NCI-H2107 treated with DMSO at 0.1 percent for 48 hours (cell line): ENCODE results near the gene ZNF613.
"Not testable (repeated sequence)": the region's sequence is repeated elsewhere in the genome, so short reads cannot be mapped to it uniquely, and the experiment has no call there.

Experiments
- DNase-seq: peaks from one replicate; lab custom pipeline; 2025; ENCODE audit not compliant: unreplicated experiment; lab: John Stamatoyannopoulos, UW

Gene ZNF613

DNA sequence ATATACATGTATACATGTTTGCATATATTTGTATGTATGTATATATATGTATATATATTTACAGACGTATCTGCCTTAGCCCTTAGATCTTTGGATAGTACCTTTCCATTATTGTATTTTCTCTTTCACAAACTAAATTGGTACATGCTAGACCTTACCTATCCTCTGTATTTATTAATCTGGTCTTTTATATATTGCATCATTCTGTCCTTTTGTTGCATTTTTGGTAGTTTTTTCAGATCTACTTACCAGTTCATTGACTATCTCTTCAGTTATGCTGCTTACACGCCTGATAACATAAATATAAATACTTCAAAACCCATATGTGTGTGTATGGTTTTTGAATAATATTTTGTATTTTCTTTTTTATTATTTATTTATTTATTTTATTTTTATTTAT lies 11.7 kb downstream of the ZNF613 start:
- DNase-seq, result no peak

DNA sequence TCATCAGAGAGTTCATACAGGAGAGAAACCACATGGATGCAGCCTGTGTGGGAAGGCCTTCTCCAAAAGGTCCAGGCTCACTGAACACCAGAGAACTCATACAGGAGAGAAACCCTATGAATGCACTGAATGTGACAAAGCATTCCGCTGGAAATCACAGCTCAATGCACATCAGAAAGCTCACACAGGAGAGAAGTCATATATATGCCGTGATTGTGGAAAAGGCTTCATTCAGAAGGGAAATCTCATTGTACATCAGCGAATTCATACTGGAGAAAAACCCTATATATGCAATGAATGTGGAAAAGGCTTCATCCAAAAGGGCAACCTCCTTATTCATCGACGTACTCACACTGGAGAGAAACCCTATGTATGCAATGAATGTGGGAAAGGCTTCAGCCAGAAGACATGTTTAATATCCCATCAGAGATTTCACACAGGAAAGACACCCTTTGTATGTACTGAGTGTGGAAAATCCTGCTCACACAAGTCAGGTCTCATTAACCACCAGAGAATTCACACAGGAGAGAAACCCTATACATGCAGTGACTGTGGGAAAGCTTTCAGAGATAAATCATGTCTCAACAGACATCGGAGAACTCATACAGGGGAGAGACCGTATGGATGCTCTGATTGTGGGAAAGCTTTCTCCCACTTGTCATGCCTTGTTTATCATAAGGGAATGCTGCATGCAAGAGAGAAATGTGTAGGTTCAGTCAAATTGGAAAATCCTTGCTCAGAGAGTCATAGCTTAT lies 17.7 kb downstream of the ZNF613 start:
- DNase-seq, result no peak

DNA sequence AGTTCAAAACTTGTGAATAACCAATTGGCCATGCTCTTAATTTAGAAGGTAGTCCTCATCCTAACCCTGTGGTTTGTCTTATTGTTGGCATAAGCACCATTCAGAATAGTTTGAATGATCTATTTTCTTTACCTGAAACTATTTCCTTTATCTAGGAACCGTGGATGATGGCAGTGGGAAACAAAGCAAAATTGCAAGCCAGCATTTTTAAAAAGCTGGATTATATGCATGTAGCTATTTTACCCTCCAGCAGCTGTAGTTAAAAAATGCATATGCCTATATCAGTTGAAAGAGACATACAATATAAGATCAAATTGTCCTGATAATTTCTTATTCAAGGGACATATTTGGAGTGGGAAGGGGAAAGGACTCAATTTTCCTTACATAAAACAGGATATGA lies 19.3 kb downstream of the ZNF613 start:
- no peak for DNase-seq

DNA sequence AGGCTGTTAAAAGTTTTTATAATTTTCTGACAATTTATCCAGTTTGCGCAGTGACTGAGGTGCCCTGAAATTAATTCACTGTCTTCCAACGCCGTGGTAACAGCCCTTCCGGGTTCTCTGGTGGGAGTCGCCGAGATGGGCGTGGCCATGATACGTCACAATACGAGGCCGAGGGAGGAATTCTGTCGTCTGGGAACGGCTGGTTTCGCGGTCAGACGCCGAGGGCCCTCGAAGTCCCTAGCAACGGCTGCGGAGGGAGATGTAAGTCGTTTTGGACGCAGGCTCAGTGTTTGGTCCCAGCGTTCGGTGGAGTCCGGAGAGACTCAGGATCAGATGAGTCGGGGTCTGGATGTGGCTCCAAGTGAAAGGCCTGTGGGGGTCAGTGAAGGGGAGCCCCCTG lies 21.7 kb downstream of the ZNF613 start:
- DNase-seq, result no peak

DNA sequence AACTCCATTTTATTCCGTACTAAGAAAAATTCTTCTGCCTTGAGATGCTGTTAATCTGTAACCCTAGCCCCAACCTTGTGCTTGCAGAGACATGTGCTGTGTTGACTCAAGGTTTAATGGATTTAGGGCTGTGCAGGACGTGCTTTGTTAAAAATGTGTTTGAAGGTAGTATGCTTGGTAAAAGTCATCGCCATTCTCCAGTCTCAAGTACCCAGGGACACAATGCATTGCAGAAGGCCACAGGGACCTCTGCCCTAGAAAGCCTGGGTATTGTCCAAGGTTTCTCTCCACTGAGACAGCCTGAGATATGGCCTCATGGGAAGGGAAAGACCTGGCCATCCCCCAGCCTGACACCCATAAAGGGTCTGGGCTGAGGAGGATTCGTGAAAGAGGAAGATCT lies 30.6 kb downstream of the ZNF613 start:
- not testable (repeated sequence) for DNase-seq

DNA sequence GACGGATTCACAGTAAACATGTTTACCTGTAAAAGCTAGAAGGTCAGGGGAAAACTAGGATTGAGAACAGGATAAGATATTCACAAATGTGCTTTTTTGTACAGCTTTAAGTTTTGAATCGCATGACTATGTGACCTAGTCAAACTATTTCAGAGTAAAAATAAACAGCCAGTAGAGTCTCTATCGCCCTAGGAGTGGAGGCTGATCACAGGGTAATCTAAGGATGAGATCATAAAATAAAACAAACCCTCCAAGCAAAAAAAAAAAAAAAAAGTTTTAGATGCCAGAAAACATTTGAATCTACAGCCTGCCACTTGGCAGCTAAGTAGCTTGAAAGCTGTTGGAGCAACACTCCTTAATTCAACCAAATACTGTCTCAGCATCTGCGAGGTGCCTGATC lies 32.5 kb downstream of the ZNF613 start:
- DNase-seq, result no peak

DNA sequence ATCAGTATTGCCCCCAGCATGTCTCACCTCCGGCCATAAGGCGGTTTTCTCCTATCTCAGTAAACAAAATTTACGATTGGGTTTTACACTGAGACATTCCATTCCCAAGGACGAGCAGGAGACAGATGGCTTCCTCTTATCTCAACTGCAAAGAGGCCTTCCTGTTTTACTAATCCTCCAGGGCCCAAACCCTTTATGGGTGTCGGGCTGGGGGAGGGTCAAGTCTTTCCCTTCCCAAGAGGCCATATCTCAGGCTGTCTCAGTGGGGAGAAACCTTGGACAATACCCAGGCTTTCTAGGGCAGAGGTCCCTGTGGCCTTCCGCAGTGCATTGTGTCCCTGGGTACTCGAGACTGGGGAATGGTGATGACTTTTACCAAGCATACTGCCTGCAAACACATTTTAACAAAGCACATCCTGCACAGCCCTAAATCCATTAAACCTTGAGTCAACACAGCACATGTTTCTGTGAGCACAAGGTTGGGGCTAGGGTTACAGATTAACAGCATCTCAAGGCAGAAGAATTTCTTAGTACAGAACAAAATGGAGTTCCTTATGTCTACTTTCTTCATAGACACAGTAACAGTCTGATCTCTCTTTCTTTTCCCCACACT lies 33.5 kb downstream of the ZNF613 start:
- not testable (repeated sequence) for DNase-seq

DNA sequence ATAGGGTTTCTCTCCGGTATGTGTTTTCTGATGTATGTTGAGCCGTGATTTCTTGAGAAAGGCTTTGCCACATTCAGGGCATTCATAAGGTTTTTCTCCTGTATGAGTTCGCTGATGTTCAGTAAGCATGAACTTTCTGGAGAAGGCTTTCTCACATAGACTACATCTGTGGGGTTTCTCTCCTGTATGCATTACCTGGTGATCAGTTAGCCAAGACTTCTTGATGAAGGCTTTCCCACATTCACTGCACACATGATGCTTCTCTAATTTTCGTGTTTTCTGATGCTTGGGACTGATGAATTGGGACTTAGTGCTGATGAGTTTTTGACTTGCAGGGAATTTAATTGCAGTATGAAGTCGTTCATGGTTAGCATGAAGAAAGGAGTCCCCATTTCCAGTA lies 38.3 kb downstream of the ZNF613 start:
- no peak for DNase-seq

DNA sequence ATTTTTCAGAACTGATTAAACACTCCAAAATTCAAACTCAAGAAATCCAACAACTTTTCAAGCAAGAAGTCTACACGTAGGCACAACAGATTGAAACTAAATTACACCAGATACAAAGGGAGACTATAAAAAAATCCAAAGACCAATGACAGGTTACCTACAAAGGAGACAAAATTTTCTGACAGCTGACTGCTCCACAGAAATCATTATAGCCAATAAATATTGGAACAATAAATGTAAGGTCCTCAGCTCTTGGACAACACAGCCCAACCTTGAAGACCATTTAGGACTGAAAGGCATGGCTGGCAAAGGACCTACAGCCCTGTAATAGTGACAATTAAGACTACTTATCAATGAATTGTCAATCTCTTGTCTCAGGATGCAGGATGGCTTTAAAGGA lies 43.4 kb downstream of the ZNF613 start:
- DNase-seq, result no peak

DNA sequence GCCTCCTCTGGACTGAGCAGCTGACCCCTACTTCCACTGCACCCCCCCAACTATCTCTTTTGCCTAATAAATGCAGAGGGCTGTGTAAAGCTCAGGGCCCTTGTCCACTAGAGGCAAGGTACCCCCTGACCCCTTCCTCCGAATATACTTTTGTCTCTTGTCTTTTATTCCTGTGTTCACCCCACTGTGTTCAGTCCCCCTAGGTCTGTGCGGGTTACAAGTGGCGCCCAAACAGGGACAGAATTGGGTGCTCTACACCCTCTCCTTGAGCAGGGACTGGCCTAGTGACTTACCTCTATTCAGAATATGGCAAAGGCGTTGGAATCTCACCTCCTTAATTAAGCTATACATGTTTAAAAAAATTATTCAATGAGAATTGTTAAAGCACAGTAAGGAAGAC lies 44.4 kb downstream of the ZNF613 start:
- DNase-seq, result no peak

DNA sequence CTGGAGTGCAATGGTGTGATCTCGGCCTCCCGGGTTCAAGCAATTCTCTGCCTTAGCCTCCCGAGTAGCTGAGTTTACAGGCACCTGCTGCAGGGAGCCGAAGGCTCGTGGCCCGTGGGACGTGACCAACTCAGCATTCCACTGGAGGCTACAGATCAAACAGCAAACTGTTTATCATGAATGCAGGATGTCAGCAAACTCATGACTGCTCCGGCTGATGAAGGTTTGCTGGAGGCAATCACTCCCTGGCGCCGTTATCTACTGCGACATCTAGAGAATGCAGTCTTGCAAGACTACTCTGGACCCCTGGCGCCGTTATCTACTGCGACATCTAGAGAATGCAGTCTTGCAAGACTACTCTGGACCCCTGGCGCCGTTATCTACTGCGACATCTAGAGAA lies 48.5 kb downstream of the ZNF613 start:
- not testable (repeated sequence) for DNase-seq

DNA sequence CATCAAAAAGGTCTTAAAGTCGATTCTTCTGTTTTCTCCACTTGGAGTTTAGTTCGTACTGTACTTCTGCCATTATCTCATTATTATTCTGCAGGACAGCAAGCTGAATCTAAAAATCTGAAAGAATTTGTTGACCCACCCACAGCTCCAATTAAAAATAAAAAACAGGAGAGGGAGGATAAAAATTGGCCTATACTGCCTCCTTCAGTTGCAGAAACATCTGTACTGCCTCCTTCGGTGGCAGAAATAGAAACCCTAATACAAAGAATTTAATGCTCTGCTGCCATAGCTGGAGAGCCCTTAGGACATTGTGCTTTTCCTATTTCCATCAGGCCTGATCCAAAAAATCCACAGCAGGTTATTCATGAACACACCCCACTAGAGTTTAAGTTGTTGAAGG lies 49.6 kb downstream of the ZNF613 start:
- DNase-seq, result no peak

DNA sequence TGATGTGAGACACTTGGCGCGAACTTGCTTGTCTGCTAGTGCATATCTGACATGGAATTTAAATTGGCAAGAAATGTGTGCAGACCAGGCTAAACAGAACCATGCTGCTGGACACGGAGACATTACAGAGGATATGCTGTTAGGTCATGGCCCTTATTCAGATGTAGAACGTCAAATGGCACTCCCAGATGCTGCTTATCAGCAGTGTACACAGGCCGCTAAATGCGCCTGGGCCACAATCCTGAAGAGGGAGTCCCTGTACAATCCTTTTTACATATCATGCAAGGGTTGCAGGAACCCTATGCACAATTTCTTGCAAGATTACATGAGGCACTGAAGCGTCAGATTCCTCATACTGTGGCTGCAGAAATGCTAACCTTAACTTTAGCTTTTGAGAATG lies 50.1 kb downstream of the ZNF613 start:
- DNase-seq, result no peak

DNA sequence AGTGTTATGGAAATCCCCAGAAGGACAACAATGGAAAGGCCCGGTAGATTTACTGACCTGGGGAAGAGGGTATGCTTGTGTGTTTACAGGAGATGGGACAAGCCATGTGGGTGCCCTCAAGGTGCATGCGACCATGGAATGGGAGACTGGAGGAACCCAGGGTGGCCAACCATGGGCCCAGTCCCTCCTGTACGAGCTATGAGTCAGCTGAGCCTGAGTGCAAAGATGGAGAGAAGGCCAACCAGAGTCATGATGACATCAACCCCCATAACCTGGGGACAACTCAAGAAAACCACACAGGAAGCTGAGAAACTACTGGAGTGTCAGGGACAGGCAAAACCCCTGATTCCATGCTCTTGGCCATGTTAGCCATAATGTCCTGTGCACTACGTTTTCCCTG lies 51.6 kb downstream of the ZNF613 start:
- DNase-seq, result no peak

DNA sequence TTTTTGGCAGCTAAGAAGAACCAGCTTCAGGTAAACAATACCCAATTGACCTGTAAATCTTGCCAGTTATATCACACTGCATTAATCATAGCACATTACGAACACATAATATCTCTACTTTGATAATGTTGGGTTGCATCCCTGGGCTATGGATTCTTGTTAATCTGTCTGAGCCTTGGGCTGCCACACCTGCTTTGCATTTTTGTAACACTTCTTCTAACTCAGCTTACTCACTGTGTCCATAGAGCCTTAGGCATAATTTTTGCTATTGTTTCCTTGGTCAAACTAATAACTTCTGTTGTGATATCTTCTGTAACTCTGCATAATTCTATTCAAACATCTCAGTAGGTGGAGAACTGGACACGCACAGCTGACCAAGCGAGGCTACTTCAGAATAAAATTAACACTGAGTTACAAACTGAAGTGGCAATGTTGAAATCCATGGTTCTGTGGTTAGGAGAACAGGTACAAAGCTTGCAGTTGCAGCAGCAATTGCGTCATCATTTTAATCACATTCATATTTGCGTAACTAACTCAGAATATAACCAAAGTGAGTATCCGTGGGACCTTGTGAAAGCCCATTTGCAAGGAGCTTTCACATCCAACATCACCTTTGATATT lies 53.0 kb downstream of the ZNF613 start:
- DNase-seq, result no peak

DNA sequence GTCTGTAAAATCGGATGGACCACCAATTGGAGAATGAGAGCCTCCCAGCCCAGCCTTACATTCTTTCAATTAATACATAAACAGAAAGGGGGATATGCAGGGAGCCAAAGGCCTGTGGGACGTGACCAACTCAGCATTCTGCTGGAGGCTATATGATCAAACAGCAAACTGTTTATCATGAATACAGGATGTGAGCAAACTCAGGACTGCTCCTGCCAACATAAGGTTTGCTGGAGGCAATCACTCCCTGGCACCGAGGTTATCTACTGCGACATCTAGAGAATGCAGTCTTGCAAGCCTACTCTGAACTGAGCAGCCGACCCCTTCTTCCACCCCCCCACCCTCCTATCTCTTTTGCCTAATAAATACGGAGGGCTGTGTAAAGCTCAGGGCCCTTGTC lies 53.7 kb downstream of the ZNF613 start:
- DNase-seq, result not testable (repeated sequence)

DNA sequence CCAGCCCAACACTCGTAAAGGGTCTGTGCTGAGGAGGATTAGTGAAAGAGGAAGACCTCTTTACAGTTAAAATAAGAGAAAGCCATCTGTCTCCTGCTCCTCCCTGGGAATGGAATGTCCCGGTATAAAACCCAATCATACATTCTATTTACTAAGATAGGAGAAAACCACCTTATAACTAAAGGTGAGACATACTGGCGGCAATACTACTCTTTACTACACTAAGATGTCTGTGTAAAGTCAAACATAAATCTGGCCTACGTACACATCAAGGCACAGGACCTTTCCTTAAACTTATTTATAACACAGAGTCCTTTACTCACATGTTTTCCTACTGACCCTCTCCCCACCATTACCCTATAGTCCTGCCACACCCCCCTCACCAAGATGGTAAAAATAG lies 56.1 kb downstream of the ZNF613 start:
- no peak for DNase-seq

DNA sequence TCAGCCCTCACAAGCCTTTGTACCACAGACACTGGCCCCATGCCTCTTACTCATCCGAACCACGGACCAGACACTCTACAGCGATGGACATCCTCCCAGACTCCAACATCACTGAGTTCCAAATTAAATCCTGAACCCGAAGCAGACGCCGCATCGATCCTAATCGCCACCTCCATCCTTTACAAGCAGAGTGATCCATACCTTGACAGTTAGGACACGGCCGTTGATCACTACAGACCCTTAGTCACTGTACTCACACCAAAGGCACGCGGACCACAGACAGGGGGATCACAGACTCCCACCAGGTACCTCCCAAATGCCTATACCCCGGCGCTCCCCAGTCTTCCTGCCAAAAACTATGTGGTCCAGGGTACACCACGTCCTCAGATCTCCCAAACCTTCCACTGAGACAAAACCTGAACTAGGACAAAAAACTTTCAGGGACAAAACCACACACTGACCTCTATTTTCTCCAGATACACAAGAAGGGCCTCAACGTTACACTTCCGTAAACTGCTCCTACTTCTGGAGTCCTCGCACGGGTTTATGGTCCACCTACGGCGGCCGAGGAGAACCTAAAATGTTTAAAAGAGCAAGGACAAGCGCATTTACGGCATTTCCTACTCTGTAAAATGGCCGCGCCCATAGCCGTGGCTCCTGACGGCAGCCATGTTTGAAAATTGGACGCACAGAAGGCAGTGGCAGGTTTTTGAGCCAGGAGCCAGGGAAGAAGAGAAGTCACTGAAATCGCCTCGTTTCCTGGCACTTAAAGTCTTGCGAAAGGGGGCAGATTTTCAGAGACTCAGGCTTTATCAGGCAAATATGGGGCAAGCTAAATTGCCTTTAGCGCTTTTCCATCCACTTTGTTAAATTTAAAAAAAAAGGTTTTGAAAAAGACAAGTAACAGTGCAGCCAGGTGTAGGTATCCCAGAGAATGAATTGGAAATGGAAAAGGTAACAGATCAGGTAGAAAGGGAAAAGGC lies 59.3 kb downstream of the ZNF613 start, which contains the start of gene ZNF350:
Gene ZNF350 (minus strand): TSS at position 532 of the 983 bp plus-strand sequence. CDS start 12,480 bp downstream, outside the sequence.
- DNase-seq, result peak; percentile 79

DNA sequence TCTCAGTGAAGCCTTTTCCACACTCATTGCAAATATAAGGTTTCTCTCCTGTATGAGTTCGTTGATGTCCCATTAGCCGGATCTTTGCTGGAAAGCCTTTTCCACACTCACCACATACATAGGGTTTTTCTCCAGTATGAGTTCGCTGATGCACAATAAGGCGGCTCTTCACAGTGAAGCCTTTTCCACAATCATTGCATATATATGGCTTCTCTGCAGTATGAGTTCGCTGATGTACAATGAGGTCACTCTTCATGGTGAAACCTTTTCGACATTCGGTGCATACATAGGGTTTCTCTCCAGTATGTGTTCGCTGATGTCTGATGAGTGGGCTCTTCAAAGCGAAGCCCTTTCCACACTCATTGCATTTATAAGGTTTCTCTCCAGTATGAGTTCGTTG lies 66.2 kb downstream of the ZNF613 start:
- no peak for DNase-seq

DNA sequence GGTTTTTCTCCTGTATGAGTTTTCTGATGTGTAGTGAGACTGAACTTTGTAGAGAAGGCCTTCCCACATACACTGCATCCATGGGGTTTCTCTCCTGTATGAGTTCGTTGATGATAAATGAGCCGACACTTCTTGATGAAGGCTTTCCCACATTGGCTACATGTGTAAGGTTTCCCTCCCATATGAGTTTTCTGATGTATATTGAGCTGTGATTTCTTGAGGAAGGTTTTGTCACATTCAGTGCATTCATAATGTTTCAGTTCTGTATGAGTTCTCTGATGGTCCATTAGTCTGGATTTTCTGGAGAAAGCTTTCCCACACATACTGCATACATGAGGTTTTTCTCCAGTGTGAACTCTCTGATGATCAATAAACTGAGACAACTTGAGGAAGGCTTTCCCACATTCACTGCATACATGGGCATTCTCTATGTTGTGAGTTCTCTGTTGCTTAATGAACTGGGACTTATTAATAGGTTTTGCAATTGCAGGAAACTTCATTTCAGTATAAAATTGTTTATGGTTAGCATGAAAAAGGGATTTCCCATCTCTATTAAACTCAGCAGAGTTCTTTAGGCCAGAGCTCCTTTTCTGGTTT lies 66.9 kb downstream of the ZNF613 start:
- no peak for DNase-seq
